Right cardiac atrium (tissue), 5 donors: ENCODE data around the gene NELL2. TPM values are rescaled to one million over a fixed set of nuclear protein-coding genes. Genes with fewer than 3 reads are reported as not detected.
"Not testable (repeated sequence)": the region's sequence is repeated elsewhere in the genome, so short reads cannot be mapped to it uniquely, and the experiment has no call there.

Experiments used
- ATAC-seq, 2 donors: fragments of 200-7000 bp; cut with Tn5 transposase; one replicate each; pipeline versions ENCODE4 v1.8.0 to v1.9.1; 2020; ENCODE audit warnings: moderate library complexity in 2 of 2, mild to moderate bottlenecking in 1 of 2
- DNase-seq, 3 donors: peaks; one replicate each; pipeline ENCODE4 v3.0.0-alpha.2; 2020
- H3K27ac ChIP-seq: one replicate; pipeline ENCODE4 v1.5.1; 2013; ENCODE audit warnings: mild to moderate bottlenecking, low read length, control low read depth, moderate library complexity
- H3K27me3 ChIP-seq: one replicate; pipeline ENCODE4 v1.6.1; 2013; ENCODE audit not compliant: control insufficient read depth, insufficient read depth
- H3K4me1 ChIP-seq: one replicate; pipeline ENCODE4 v1.6.1; 2013; ENCODE audit warnings: low read length; ENCODE audit not compliant: control insufficient read depth, insufficient read depth
- H3K4me3 ChIP-seq: one replicate; pipeline ENCODE4 v1.5.1; 2013; ENCODE audit warnings: low read length, control low read depth
- H3K9me3 ChIP-seq: one replicate; pipeline ENCODE4 v1.6.1; 2013; ENCODE audit warnings: low read length; ENCODE audit not compliant: control insufficient read depth
- WGBS: extraction: QIAGEN DNeasy Blood & Tissue Kit; methylation state at CpG from one replicate; pipeline ENCODE4 v1.1.7; 2013; 5-methylcytosine and 5-hydroxymethylcytosine counted together
- intact Hi-C, 4 donors: fragments of 100-400 bp; cut with DNase I; formaldehyde crosslinking; loops; one replicate each; pipeline versions ENCODE4 v1.11.0 to v1.14.0; 2022 to 2023
- long read RNA-seq, 4 donors: library from polyadenylated mRNA; unstranded; transcript quantifications; one replicate each; pipeline ENCODE4 v2.0.0, GENCODE V29; 2020 to 2021
- polyA plus RNA-seq: library from polyadenylated mRNA; stranded (reverse); fragments of 200-250 nt; gene quantifications from one replicate; pipeline ENCODE4 v1.2.3, GENCODE V29; 2013
- total RNA-seq, 4 donors: library from RNA; stranded (reverse); fragmentation: NEBNext Ultra II Directional; extraction: Animal tissue kit (Norgen Biotek cat#: 25700); gene quantifications; one replicate each; pipeline ENCODE4 v1.2.1, GENCODE V29; 2021
- donor health status: healthy with polysubstance abuse.
- donor health status: DM: no; HTN: yes; CAD: no.
- donor health status: DM: no; HTN: no; CAD: no.
- donor health status: DM: no; HTN: yes; CAD: no; lungs with severe emphysema.
- donor health status: DM: yes; HTN: yes; CAD: no.

Gene NELL2
- under 1 TPM; 0.43 to 0.95 (median 0.65) TPM for total RNA-seq
- 0.07 TPM for polyA plus RNA-seq
- long read RNA-seq, donor 1, result 0 reads
- long read RNA-seq, donor 2, result 0 reads
- long read RNA-seq, donor 3, partial matches to known transcripts, result 1 of 2 reads
- long read RNA-seq, donor 3, other reads (novel, unspliced or antisense), result 0 of 2 reads
- long read RNA-seq, donor 4, result 0 reads

- Histone ChIP-seq H3K9me3 (no peaks in the 10 kb centered on the region), H3K27ac (no peak within 1 kb of the TSS), H3K27me3 (no peaks in the 10 kb centered on the region), H3K4me1 (no peaks in the 10 kb centered on the region), H3K4me3 (peak within 1 kb of the TSS; percentile 92)
- ATAC-seq (peak; percentile 93 to 95), DNase-seq (peak; percentile 39 to 67 (median 57))
- intact Hi-C loops, result no loop called here
- under 1% methylated on average over 53 of the region's 53 CpGs for WGBS
Observed at GRCh38 chr12:44875954-44876543, at the start of gene NELL2. NELL2 (minus strand) TSS chr12:44876315; CDS start chr12:44875869, 446 bp downstream.

- no peaks in the 10 kb centered on the region for H3K9me3 ChIP-seq
- no peak overlapping the region for H3K27ac ChIP-seq
- H3K4me1 ChIP-seq, result no peaks in the 10 kb centered on the region
- intact Hi-C loops, result loop anchor here in 2 of 4 donors (10.0 kb wide), 1 partner anchor 907 kb away; no protein-coding TSS in a partner anchor
- DNase-seq (no peak), ATAC-seq (no peak)
- H3K4me3 ChIP-seq, result no peak overlapping the region
- 87% methylated on average over 3 of the region's 3 CpGs for WGBS
- peaks cover 2% of the 10 kb centered on the region for H3K27me3 ChIP-seq
Observed at GRCh38 chr12:44921736-44922135, 45.6 kb upstream of the NELL2 start.

- intact Hi-C loops, result no loop called here
- H3K27me3 ChIP-seq, result peaks cover 2% of the 10 kb centered on the region
- ATAC-seq, result no peak
- WGBS, result 40% methylated on average over 1 of the region's 1 CpG
- H3K4me1 ChIP-seq, result no peaks in the 10 kb centered on the region
- H3K9me3 ChIP-seq, result no peaks in the 10 kb centered on the region
- no peak overlapping the region for H3K27ac ChIP-seq
- DNase-seq, result no peak
- H3K4me3 ChIP-seq, result no peak overlapping the region
Observed at GRCh38 chr12:44917141-44917540, 41.0 kb upstream of the NELL2 start.

- Histone ChIP-seq H3K27me3 (no peaks in the 10 kb centered on the region), H3K4me3 (no peak overlapping the region), H3K9me3 (no peaks in the 10 kb centered on the region), H3K4me1 (no peaks in the 10 kb centered on the region), H3K27ac (no peak overlapping the region)
- no peak for DNase-seq
- intact Hi-C loops, result no loop called here
- no peak for ATAC-seq
Observed at GRCh38 chr12:44915958-44916357, 39.8 kb upstream of the NELL2 start.

- no peaks in the 10 kb centered on the region for H3K4me1 ChIP-seq
- H3K4me3 ChIP-seq, result no peak overlapping the region
- intact Hi-C loops, result no loop called here
- 78% methylated on average over 2 of the region's 2 CpGs for WGBS
- no peaks in the 10 kb centered on the region for H3K27me3 ChIP-seq
- H3K9me3 ChIP-seq, result no peaks in the 10 kb centered on the region
- DNase-seq, result no peak
- H3K27ac ChIP-seq, result no peak overlapping the region
- ATAC-seq, result no peak
Observed at GRCh38 chr12:44904321-44904720, 28.2 kb upstream of the NELL2 start.

GRCh38 chr12:44898108-44898507, 22.0 kb upstream of the NELL2 start:
- H3K4me1 ChIP-seq, DNase-seq, intact Hi-C loops, ATAC-seq, H3K9me3 ChIP-seq, H3K4me3 ChIP-seq, H3K27me3 ChIP-seq, H3K27ac ChIP-seq: not testable (repeated sequence)
- WGBS, result 65% methylated on average over 6 of the region's 6 CpGs

- no peaks in the 10 kb centered on the region for H3K4me1 ChIP-seq
- DNase-seq (no peak), ATAC-seq (no peak)
- H3K4me3 ChIP-seq, result no peak overlapping the region
- no peaks in the 10 kb centered on the region for H3K27me3 ChIP-seq
- intact Hi-C loops, result no loop called here
- 73% methylated on average over 3 of the region's 3 CpGs for WGBS
- no peak overlapping the region for H3K27ac ChIP-seq
- H3K9me3 ChIP-seq, result no peaks in the 10 kb centered on the region
Observed at GRCh38 chr12:44889926-44890325, 13.8 kb upstream of the NELL2 start.

GRCh38 chr12:44889162-44889561, 13.0 kb upstream of the NELL2 start:
- Histone ChIP-seq H3K27me3 (no peaks in the 10 kb centered on the region), H3K4me1 (no peaks in the 10 kb centered on the region), H3K9me3 (no peaks in the 10 kb centered on the region), H3K27ac (no peak overlapping the region), H3K4me3 (no peak overlapping the region)
- WGBS, result 48% methylated on average over 3 of the region's 3 CpGs
- intact Hi-C loops, result no loop called here
- ATAC-seq (no peak), DNase-seq (no peak)

- Histone ChIP-seq H3K4me1 (no peaks in the 10 kb centered on the region), H3K27me3 (no peaks in the 10 kb centered on the region), H3K27ac (no peak overlapping the region), H3K9me3 (no peaks in the 10 kb centered on the region), H3K4me3 (no peak overlapping the region)
- intact Hi-C loops, result no loop called here
- no peak for DNase-seq
- ATAC-seq, result no peak
Observed at GRCh38 chr12:44885902-44886301, 9.8 kb upstream of the NELL2 start.

- Histone ChIP-seq H3K27ac (no peak overlapping the region), H3K4me3 (no peak overlapping the region), H3K9me3 (no peaks in the 10 kb centered on the region), H3K4me1 (no peaks in the 10 kb centered on the region), H3K27me3 (no peaks in the 10 kb centered on the region)
- WGBS, result 79% methylated on average over 1 of the region's 1 CpG
- DNase-seq, result no peak
- intact Hi-C loops, result no loop called here
- no peak for ATAC-seq
Observed at GRCh38 chr12:44881197-44881596, 5.1 kb upstream of the NELL2 start.

GRCh38 chr12:44876544-44877410, 662 bp upstream of the NELL2 start:
- DNase-seq (peak; percentile 27 to 67 (median 65)), ATAC-seq (peak; percentile 77 to 78)
- no peaks in the 10 kb centered on the region for H3K9me3 ChIP-seq
- no peaks in the 10 kb centered on the region for H3K4me1 ChIP-seq
- peak overlapping the region; percentile 92 for H3K4me3 ChIP-seq
- no peaks in the 10 kb centered on the region for H3K27me3 ChIP-seq
- WGBS, result 3% methylated on average over 42 of the region's 42 CpGs
- H3K27ac ChIP-seq, result no peak overlapping the region
- intact Hi-C loops, result no loop called here
